Endodermal cell (in vitro differentiated cells): ENCODE data around the gene CCDC78. TPM values are rescaled to one million over a fixed set of nuclear protein-coding genes. Genes with fewer than 3 reads are reported as not detected.
A peak's percentile ranks its signal among the peaks of the same experiment; 100 is the strongest.

Experiments used
- DNase-seq: peaks from one replicate; pipeline ENCODE4 v3.0.0-alpha.2; 2017
- H3K27ac ChIP-seq: 2 replicates; pipeline ENCODE4 v1.5.1; 2013; ENCODE audit warnings: mild to moderate bottlenecking, low read depth, low read length, moderate library complexity
- H3K27me3 ChIP-seq: 2 replicates; pipeline ENCODE4 v1.6.1; 2013; ENCODE audit warnings: mild to moderate bottlenecking, low read length, moderate library complexity; ENCODE audit not compliant: insufficient read depth, control insufficient read depth, poor library complexity, severe bottlenecking
- H3K36me3 ChIP-seq: 2 replicates; pipeline ENCODE4 v1.7.0; 2013; ENCODE audit warnings: mild to moderate bottlenecking, low read length, moderate library complexity; ENCODE audit not compliant: control insufficient read depth, insufficient read depth
- H3K4me1 ChIP-seq: one replicate; pipeline ENCODE4 v1.7.0; 2013; ENCODE audit warnings: low read length; ENCODE audit not compliant: control insufficient read depth, insufficient read depth
- H3K4me3 ChIP-seq: 2 replicates; pipeline ENCODE4 v1.5.1; 2013; ENCODE audit warnings: mild to moderate bottlenecking, low read length, moderate library complexity
- H3K9ac ChIP-seq: 2 replicates; pipeline ENCODE4 v1.6.1; 2013; ENCODE audit warnings: mild to moderate bottlenecking, low read length, moderate library complexity; ENCODE audit not compliant: poor library complexity, severe bottlenecking; ENCODE audit errors: extremely low read depth
- H3K9me3 ChIP-seq: 2 replicates; pipeline ENCODE4 v1.6.1; 2013; ENCODE audit warnings: mild to moderate bottlenecking, low read length, moderate library complexity; ENCODE audit not compliant: control insufficient read depth
- H3K27ac Mint-ChIP-seq: 2 replicates; pipeline ENCODE4 v1.8.0; 2020; ENCODE audit warnings: mixed read lengths
- H3K27me3 Mint-ChIP-seq: 2 replicates; pipeline ENCODE4 v1.8.0; 2021; ENCODE audit warnings: mild to moderate bottlenecking, mixed read lengths; ENCODE audit not compliant: insufficient read depth
- H3K36me3 Mint-ChIP-seq: 2 replicates; pipeline ENCODE4 v1.8.0; 2020; ENCODE audit warnings: low read depth, mixed read lengths
- H3K4me1 Mint-ChIP-seq: 2 replicates; pipeline ENCODE4 v1.8.0; 2020; ENCODE audit warnings: mixed read lengths
- H3K4me3 Mint-ChIP-seq: 2 replicates; pipeline ENCODE4 v1.8.0; 2020; ENCODE audit warnings: mild to moderate bottlenecking, moderate library complexity, mixed read lengths
- H3K9me3 Mint-ChIP-seq: 2 replicates; pipeline ENCODE4 v1.8.0; 2020; ENCODE audit warnings: mild to moderate bottlenecking, mixed read lengths
- CTCF ChIP-seq: fragments of 200-600 bp; sonication (generic); conservative IDR thresholded peaks from 2 replicates; pipeline ENCODE4 v1.5.0; 2021; ENCODE audit warnings: antibody characterized with exemption, mild to moderate bottlenecking
- WGBS, 2 experiments: methylation state at CpG; one replicate each; pipeline versions ENCODE4 v1.1.5 to v1.1.7; 2013; ENCODE audit warnings: missing lambda C conversion rate in 2 of 2, mixed read lengths in 1 of 2; ENCODE audit not compliant: insufficient coverage in 1 of 2, insufficient read length in 1 of 2; 5-methylcytosine and 5-hydroxymethylcytosine counted together
- total RNA-seq, 2 donors: library from RNA; stranded (reverse); fragmentation: NEBNext Ultra II Directional in 1 of 2; extraction: Animal tissue kit (Norgen Biotek cat#: 25700) in 1 of 2; gene quantifications; 2 replicates in 1 of 2; 3 replicates in 1 of 2; pipeline ENCODE4 v1.2.1, GENCODE V29; 2021

CCDC78 gene
- total RNA-seq, 2 donors from 2014 or later = 6.5 to 8.1 TPM

GRCh38 chr16:678858-679813 lies 47.1 kb downstream of the CCDC78 start:
- Mint-ChIP-seq H3K9me3 (no peaks in the 10 kb centered on the region), H3K4me3 (peak overlapping the region; percentile 73), H3K4me1 (peaks cover 23% of the 10 kb centered on the region), H3K27ac (peak overlapping the region; percentile 70), H3K36me3 (peaks cover 19% of the 10 kb centered on the region), H3K27me3 (no peaks in the 10 kb centered on the region)
- 37 to 59% methylated on average over 20 to 52 of the region's 52 CpGs for WGBS, 2 experiments
- Histone ChIP-seq H3K27ac (peak overlapping the region; percentile 70), H3K4me3 (no peak overlapping the region), H3K9me3 (no peaks in the 10 kb centered on the region), H3K4me1 (peaks cover 18% of the 10 kb centered on the region), H3K36me3 (peaks cover 27% of the 10 kb centered on the region), H3K27me3 (no peaks in the 10 kb centered on the region), H3K9ac (no peak overlapping the region)
- no peak for TF ChIP-seq CTCF
- DNase-seq = peak; percentile 90

GRCh38 chr16:678209-678857 lies 47.9 kb downstream of the CCDC78 start:
- no peak overlapping the region for H3K4me3 Mint-ChIP-seq
- H3K27ac ChIP-seq = no peak overlapping the region

More at GRCh38 chr16:678209-678857, 47.9 kb downstream of the CCDC78 start:
- Histone ChIP-seq H3K4me3 (no peak overlapping the region), H3K36me3 (peaks cover 32% of the 10 kb centered on the region), H3K9me3 (no peaks in the 10 kb centered on the region), H3K9ac (no peak overlapping the region), H3K4me1 (peaks cover 18% of the 10 kb centered on the region), H3K27me3 (no peaks in the 10 kb centered on the region)
- no peaks in the 10 kb centered on the region for H3K27me3 Mint-ChIP-seq
- no peaks in the 10 kb centered on the region for H3K9me3 Mint-ChIP-seq
- peaks cover 23% of the 10 kb centered on the region for H3K4me1 Mint-ChIP-seq
- TF ChIP-seq CTCF = no peak
- WGBS, 2 experiments = 91 to 96% methylated on average over 13 to 21 of the region's 21 CpGs
- DNase-seq = no peak
- peaks cover 19% of the 10 kb centered on the region for H3K36me3 Mint-ChIP-seq
- no peak overlapping the region for H3K27ac Mint-ChIP-seq
